DND-41 (cell line): Measurements from ENCODE around the gene CNTN5.

ENCODE experiments used
- CTCF ChIP-seq: IDR thresholded peaks from 2 replicates; pipeline ENCODE4 v1.5.1; 2012; ENCODE audit warnings: borderline replicate concordance, low read length, moderate library complexity, mild to moderate bottlenecking; ENCODE audit not compliant: poor library complexity, severe bottlenecking; ENCODE audit errors: extremely low read depth
- EZH2 ChIP-seq: IDR thresholded peaks from 3 replicates; pipeline ENCODE4 v1.6.1; 2012; ENCODE audit warnings: borderline replicate concordance, low read depth, mild to moderate bottlenecking, moderate library complexity, low read length, inconsistent platforms; ENCODE audit not compliant: severe bottlenecking

- TF ChIP-seq CTCF = no peak
- no peak for TF ChIP-seq EZH2
Measured at GRCh38 chr11:99489581-99489980, 468.8 kb downstream of the CNTN5 start.
